COLO668 (cell line): Measurements from ENCODE around the gene FGFR2.
A peak's percentile ranks its signal among the peaks of the same experiment; 100 is the strongest.
"Not testable (repeated sequence)": the region's sequence is repeated elsewhere in the genome, so short reads cannot be mapped to it uniquely, and the experiment has no call there.

Experiments
- DNase-seq: peaks from one replicate; lab custom pipeline; 2025; ENCODE audit not compliant: unreplicated experiment; lab: John Stamatoyannopoulos, UW

The FGFR2 gene

GRCh38 chr10:121556455-121556854 is 41.8 kb downstream of the FGFR2 start:
- no peak for DNase-seq

DNA sequence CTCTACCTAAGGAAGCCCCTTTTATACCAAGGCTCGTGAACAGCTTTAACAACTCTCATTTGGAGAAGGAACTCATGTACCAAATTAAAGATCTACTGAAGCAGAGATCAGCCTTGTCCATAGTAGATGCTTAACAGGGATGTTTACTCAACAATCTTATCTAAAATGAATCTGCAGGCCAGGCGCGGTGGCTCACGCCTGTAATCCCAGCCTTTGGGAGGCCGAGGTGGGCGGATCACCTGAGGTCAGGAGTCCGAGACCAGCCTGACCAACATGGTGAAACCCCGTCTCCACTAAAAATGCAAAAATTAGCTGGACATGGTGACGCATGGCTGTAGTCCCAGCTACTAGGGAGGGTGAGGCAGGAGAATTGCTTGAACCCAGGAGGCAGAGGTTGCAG is 43.3 kb downstream of the FGFR2 start:
- not testable (repeated sequence) for DNase-seq

- DNase-seq: peak; percentile 33
Measured at GRCh38 chr10:121553511-121554264, 44.6 kb downstream of the FGFR2 start.

- DNase-seq: no peak
Measured at GRCh38 chr10:121552746-121553145, 45.5 kb downstream of the FGFR2 start.

- no peak for DNase-seq
Measured at GRCh38 chr10:121551210-121551885, 46.9 kb downstream of the FGFR2 start.

- no peak for DNase-seq
Measured at GRCh38 chr10:121544301-121544869, 53.9 kb downstream of the FGFR2 start.

DNA sequence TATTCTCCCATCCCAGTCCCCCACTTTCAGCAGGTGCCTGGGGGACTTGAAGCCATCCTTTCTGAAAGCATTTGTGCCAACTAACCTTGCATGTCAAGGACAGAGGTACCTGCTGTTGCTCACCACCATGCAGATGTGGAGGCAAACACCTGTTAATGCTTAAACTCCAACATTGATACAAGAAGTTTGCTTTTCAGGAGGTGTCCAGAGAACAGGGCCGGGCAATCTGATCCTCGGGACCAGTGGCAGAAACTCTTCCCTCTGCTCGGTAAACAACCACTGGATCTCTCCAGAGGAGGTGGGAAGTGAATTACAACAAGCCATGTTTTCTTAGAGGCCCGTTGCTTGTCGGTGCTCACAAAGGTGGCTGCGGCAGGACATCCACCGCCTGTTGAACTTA is 54.7 kb downstream of the FGFR2 start:
- no peak for DNase-seq

DNA sequence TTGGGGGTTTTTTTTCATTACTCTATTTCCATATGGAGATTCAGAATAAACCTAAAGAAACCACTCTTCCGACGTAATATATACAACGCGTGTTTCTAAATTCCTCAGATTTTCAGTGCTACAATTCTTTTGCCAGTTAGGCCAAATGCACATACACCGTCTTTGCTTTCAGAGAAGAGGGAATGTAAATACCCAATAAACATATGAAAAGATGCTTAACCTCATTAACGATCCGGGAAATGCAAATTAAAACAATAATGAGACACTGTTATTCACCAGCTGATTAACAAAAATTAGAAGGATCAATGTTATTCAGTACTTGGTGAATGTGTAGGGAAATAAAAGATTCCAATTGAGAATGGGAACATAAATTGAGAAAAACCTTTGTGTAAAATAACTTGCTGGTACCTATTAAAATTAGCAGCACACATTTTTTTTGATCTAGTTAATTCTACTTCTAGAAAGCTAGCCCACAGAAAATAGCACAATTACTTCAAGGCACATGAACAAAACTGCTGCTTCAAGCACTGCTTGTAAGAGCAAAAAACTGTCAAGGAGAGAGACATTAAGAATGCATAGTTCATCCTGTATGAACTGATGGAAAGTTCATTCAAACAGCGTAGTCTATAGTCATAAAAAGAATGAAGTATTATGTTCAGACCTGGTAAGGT is 56.7 kb downstream of the FGFR2 start:
- DNase-seq: no peak

GRCh38 chr10:121540732-121541395 is 57.4 kb downstream of the FGFR2 start:
- DNase-seq: no peak

DNA sequence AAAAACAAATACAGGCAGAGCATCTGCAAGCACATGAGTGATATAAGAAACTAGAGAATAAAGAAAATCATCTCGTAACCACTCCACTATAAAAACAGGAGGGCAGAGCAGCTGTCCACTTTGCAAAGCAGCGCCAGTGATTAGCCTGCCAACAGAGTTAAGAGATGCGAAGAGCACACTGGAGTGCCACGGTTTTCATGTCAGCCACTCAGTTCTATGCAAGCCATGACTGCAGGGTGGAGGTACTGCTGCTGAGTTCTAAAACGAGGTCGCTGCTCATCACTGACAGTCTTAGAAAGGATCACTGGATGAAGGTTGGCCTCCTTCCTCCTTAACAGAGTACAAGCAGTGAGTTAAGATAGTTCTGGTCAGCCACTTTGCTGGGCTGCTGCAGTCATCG is 58.5 kb downstream of the FGFR2 start:
- DNase-seq: no peak

DNA sequence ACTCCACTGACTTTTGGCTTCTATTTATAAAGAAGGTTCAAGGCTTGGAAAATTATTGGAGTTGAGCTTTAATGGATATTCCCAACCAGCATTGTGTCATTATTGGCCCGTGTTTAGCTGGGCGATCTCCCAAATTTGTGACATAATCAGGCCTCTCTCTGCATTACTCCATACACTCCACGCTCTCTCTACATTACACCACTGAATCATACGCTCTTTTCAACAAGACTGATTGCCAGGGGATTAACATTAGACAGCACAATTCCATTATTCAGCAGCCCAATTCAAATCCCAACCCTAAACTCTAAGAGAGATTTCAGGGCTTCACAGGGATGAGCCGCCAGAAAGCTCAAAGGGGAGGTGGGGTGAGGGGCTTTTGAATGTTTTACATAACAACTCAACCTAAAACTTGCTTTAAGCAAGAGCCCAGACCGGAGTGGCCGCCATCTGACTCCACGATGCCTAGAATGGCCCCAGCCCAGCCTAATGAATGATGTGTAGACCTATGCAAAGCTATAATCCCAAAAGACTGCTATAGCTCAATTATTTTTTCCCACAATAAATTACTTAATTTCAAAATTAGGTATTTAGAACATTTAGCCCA is 61.8 kb downstream of the FGFR2 start:
- no peak for DNase-seq

DNA sequence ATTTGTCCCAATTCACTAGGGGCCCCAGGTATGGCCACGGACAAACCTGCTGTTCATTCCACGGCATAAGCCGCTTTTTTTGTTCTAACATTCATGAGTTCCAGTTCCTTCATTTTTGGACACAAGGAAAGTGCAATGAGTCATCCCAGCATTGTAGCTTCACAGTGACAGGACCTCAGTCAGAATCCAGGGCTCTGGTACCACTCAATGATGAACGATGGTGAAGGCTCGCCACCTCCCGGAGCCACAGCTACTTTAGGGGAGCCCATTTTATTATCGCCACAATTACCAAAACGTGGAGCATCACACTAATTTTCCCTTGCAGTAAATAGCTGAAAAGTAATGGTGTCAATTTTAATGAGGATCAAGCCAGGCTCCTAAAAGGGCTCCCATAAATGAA is 62.9 kb downstream of the FGFR2 start:
- no peak for DNase-seq

DNA sequence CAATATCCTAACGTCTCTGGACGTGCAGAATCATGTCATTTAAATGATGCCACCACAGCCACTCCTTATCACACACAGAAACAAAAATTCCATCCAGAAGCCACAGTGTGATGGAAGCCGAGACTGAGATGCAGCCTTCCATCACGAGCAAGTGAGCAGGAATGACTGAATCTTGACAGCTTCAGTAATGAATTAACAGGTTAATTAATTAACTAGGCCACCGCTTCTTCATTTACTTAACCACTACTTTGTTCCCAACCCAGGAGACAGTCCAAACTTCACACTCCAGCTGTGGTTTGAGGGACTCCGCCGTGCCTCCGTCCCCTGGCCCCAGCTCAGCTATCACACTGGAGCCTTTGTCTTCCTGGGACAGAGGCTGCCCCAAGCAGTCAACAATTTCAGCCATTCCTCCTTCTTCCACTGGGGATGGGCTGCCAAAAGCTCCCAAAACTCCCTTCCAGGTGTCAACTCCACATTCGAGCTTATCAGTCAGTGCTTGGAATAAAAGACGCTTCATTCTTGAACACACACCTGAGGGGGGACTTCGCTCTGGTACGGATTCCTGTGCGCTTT is 65.9 kb downstream of the FGFR2 start:
- no peak for DNase-seq

- DNase-seq: no peak
Measured at GRCh38 chr10:121531830-121532178, 66.4 kb downstream of the FGFR2 start.

DNA sequence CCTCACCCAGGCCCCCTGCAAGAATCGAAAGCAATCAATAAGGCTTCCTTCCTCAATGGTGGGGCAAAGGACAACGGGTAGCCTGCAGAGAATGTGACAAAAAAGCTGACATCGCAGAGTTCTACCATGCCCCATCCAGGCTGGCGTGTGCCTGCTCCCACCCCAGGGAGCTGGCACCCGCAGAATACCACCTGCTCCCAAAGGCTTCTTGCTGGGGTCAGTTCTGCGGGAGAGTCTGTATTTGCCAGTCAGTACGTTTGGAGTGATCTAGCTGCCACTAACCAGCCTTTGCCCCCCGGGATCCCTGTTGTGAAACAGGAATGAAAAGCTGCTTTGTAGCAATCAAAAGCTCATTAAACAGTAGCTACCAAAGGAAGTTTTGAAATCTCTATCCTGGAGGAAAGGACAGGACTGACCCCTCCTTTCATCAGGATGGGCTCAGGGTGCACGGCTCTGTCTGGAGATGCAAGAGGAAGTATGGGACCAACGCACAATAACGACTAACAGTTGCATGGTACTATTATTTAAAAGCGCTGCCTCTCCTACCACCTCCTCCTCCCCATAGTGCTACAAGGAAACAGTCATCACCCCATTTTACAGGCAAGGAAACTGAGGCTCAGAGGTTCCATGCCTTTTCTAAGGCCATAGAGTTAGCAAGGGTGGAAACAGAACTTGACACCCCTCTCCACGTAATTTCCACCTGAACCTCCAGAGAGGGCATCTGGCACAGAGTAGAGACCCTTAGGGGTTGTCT is 67.0 kb downstream of the FGFR2 start:
- DNase-seq: no peak

DNA sequence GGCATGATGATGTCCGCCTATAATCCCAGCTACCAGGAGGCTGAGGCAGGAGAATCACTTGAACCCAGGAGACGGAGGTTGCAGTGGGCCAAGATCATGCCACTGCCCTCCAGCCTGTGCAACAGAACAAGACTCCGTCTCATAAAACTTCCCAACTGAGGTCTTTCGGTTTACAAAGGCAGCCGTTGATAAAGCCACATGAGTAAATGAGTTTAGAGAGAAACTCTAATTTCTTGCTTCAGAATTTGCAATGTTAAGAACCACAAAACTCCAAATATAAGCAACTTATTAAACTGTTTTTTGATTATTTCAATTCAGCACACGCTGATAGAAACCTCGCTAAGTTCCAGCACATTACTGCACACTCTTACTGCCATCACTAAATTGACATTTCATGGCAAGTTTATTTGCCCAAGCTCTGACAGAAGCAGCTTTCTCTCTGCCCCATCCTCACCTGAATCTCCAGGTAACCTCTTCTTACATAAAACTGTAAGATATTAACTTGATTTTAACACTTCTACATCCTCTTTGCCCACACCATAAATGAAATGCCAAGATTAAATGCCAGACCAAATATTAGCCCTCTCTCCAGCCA is 67.7 kb downstream of the FGFR2 start:
- no peak for DNase-seq

DNA sequence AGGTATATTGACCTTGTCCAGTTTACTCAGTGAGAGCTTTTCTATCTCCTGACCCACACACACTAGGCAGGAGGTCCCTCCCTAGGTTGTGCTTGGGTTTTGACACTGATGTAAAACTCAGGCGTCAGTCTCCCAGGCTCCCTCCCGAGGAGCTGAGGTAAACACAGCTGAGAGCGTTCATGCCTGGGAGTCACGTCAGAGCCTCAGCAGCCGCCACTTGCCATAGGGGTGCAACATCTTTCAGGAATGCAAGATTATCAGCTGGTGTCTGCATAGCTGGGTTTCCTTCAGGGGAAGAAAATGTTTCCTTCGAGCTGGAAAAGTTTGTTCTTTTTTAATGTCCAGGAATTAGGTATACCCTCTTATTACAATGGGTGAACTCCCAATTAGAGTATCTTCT is 70.6 kb downstream of the FGFR2 start:
- peak; percentile 5 for DNase-seq

DNA sequence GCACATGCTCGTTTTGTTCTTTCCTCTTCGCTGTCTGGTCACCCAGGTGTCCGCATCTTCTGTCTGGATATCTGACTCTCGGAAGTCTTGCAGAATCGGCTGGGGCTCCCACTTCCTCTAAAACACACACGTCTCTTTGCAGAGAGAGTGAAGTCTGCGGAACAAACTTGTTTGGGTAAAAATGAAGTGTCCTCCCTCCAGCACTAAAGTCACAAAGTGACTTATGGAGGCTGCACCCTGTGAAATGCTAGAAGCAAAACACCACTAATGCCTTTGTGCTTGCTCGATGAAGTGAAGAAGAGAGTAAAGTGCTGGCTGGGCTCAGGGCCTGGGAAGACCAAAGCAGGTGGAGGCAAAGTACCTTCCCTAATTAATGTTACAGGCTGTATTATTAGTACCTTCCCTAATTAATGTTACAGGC is 71.4 kb downstream of the FGFR2 start:
- DNase-seq: peak; percentile 3

GRCh38 chr10:121526135-121526790 is 72.0 kb downstream of the FGFR2 start:
- no peak for DNase-seq
